Measurements from ENCODE around the gene SPECC1L.

The SPECC1L gene

DNA sequence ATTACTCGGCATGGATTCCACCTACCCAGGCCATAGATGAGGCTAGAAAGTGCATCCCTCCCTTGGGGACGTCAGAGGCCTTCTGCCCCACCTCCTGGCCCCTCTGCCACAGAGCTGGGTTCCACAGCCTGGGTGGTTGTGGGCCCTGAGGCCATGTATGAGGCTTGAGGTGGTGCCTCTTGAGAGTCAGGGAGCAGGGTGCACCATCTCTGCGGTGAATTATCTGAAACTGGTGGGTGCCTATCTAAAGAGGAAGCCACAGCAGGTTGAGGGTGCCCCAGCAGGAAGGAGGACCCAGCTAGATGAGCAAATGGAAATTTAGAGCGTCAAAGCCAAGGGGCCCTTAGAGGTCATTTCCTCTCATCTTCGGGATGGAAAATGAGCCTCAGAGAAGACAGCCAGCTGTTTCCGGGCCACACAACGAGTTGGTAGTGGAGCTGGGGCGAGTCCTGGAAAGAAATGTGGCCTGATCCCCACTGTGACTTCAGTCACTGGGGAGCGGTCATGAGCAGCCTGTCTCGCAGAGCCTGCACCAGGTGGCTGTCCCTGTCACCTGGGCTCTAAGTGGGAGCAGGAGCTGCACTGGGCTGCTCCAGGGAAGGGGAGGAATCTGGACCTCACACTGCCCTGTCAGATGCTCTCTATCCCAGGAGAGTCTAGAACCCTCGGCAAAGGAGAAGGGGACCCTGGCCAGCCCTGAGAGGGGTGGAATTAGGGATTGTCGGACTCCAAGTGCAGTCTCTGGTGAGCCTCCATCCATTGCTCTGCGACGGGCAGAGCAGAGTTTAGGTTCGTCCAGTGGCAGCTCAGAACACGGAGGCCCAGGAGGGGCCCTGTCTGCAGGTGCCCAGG lies 164.1 kb downstream of the SPECC1L start:
- H3K4me3 ChIP-seq (ENCODE audit: control insufficient read depth, low read depth, low read length), result no peak overlapping the region
- no peak for DNase-seq (ENCODE audit: low read depth)
- TF ChIP-seq CTCF (conservative IDR thresholded peaks at IDR 0.05; ENCODE audit: control insufficient read depth, insufficient read depth, low read depth, low read length), result no peak

- no peak for DNase-seq (ENCODE audit: low read depth)
- no peak for TF ChIP-seq CTCF (conservative IDR thresholded peaks at IDR 0.05; ENCODE audit: control insufficient read depth, insufficient read depth, low read depth, low read length)
- no peak overlapping the region for H3K4me3 ChIP-seq (ENCODE audit: control insufficient read depth, low read depth, low read length)
Observed at GRCh38 chr22:24435323-24435645, 164.7 kb downstream of the SPECC1L start.

- no peak for TF ChIP-seq CTCF (conservative IDR thresholded peaks at IDR 0.05; ENCODE audit: control insufficient read depth, insufficient read depth, low read depth, low read length)
- DNase-seq (ENCODE audit: low read depth), result peak; percentile 81
- H3K4me3 ChIP-seq (ENCODE audit: control insufficient read depth, low read depth, low read length), result no peak overlapping the region
Observed at GRCh38 chr22:24435861-24436371, 165.3 kb downstream of the SPECC1L start.

DNA sequence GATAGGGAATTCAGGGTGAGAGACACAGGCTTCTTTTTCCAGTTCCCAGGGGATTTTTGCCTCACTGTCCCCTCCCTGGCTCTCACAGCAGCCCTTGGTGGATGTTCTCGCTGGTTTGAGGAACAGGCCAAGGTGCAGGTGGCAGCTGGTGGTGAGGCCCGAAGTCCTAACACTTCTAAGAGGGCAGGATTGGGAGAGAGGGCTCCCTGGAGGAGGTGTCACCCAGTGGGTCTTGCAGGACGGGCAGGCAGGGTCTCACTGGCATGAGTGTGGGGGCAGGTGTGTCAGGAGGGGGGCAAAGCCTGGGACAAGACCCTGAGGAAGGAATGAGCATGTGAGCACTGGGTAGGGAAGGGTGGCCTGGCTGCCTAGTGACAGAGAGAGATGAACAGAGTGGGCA lies 165.9 kb downstream of the SPECC1L start:
- DNase-seq (ENCODE audit: low read depth), result no peak
- no peak overlapping the region for H3K4me3 ChIP-seq (ENCODE audit: control insufficient read depth, low read depth, low read length)
- no peak for TF ChIP-seq CTCF (conservative IDR thresholded peaks at IDR 0.05; ENCODE audit: control insufficient read depth, insufficient read depth, low read depth, low read length)

DNA sequence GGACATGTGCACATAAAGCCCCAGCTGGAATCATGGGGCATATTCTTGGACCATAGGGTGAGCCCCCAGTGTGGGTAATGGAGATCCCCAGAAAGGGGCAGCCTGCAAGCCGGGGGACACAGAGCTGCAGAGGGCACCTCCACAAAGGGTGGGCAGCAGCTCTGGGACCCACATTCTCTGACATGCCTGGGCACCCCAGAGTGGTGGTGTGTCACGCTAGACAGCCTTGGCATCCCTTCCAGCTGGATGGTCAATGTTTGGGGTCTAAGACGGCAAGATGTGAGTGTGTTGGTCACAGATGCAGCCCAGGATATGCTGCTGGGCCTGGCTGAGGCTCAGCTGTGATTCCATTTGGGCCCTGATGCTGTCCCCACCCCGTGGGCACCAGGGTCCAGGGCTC lies 166.5 kb downstream of the SPECC1L start:
- DNase-seq (ENCODE audit: low read depth), result no peak
- TF ChIP-seq CTCF (conservative IDR thresholded peaks at IDR 0.05; ENCODE audit: control insufficient read depth, insufficient read depth, low read depth, low read length), result no peak
- H3K4me3 ChIP-seq (ENCODE audit: control insufficient read depth, low read depth, low read length), result no peak overlapping the region

DNA sequence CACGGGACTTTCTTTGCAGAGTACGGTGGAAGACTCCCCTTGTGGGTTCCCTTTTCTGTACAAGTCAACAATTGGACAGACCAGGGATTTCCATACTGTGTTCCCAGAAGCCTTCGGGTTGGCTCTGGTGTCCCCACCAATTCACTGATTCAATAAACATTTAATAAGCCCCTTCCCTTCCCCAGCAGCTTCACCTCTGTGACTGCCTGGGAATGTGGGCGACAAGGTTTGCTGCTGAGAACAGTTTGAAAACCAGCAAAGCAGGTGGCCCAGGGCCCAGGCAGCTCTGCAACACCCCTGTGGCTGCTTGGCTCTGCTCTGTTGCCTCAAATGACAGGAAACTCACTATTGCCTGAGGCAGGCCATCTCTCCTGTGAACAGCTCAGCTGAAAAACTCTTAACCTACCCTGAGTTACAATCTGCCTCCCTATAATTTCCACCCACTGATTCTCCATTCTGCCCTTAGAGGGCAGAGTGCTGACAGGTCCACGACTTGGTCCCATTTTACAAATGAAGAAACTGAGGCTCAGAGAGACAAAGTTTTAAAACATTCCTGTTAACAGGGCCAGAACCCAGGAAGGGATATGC lies 167.2 kb downstream of the SPECC1L start:
- H3K4me3 ChIP-seq (ENCODE audit: control insufficient read depth, low read depth, low read length), result no peak overlapping the region
- peak; percentile 22 for TF ChIP-seq CTCF (conservative IDR thresholded peaks at IDR 0.05; ENCODE audit: control insufficient read depth, insufficient read depth, low read depth, low read length)
- no peak for DNase-seq (ENCODE audit: low read depth)

Data from fibroblast of mammary gland (primary cell).